Gastrocnemius medialis (tissue), 4 donors: ENCODE results near the gene MSANTD1.

ENCODE experiments used
- POLR2A ChIP-seq, 2 donors: fragments of 450-650 bp; IDR thresholded peaks; one replicate each; pipeline ENCODE4 v1.6.1; 2017; ENCODE audit warnings: antibody characterized with exemption in 2 of 2, mild to moderate bottlenecking in 2 of 2, moderate library complexity in 2 of 2
- TF ChIP-seq, protein P1 (sequence below), 5 experiments: fragments of 450-650 bp in 3 of 5; fragments of 200-600 bp in 2 of 5; sonication (generic) in 2 of 5; IDR thresholded peaks in 4 of 5; conservative IDR thresholded peaks in 1 of 5; 1 replicate in 4 of 5; 2 replicates in 1 of 5; pipeline ENCODE4 v1.5.1; 2016 to 2019; ENCODE audit warnings: antibody characterized with exemption in 5 of 5, mild to moderate bottlenecking in 3 of 5, moderate library complexity in 3 of 5

DNA sequence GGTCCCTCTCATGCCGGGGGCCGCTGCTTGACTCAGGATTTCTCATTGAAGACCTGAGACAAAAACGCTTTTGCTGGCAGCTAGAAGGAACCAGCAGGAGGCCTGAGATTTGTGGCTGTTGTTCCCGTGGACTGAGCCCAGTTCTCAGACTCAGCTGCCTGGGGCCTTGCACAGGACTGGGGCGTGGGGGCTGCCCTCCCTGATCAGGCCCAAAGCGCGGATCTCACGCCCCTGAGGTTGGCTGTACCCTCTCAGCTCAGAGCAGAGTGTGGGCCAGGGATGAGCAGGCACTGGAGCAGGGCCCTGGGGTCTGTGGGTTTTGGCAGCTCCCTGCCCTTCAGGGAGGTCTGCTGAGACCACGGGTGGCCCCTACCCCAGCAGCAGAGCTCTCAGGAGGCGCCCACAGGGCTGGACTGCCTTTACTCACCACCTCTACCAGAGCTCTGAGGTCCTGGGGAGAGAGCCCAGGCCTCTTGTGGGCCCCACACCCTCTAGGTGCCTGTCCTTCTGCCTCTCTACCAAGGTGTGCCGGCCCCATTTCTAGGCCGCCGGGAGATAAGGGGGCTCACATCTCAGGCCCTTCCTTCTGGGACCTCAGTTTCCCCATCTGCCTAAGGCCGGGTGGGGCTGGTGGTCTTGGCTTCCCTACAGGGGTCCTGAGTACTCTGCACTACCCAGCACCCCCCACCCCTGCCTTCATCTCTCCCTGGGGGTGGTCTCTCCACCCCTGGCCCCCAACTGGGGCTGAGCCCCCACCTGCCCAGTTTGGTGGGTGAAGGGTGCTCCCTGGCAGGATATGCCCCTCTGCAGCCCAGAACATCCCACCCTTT, 5.6 kb downstream of the MSANTD1 start:
- TF ChIP-seq, protein P1, sequence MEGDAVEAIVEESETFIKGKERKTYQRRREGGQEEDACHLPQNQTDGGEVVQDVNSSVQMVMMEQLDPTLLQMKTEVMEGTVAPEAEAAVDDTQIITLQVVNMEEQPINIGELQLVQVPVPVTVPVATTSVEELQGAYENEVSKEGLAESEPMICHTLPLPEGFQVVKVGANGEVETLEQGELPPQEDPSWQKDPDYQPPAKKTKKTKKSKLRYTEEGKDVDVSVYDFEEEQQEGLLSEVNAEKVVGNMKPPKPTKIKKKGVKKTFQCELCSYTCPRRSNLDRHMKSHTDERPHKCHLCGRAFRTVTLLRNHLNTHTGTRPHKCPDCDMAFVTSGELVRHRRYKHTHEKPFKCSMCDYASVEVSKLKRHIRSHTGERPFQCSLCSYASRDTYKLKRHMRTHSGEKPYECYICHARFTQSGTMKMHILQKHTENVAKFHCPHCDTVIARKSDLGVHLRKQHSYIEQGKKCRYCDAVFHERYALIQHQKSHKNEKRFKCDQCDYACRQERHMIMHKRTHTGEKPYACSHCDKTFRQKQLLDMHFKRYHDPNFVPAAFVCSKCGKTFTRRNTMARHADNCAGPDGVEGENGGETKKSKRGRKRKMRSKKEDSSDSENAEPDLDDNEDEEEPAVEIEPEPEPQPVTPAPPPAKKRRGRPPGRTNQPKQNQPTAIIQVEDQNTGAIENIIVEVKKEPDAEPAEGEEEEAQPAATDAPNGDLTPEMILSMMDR (IDR thresholded peaks at IDR 0.05 in 4 of 5, conservative IDR thresholded peaks at IDR 0.05 in 1 of 5) = no peak
- TF ChIP-seq POLR2A (IDR thresholded peaks at IDR 0.05) = no peak
